GM21360 (cell line): ENCODE data around the gene NUDT12.

Experiments
- ATAC-seq: cut with Tn5 transposase; IDR thresholded peaks from one replicate; pipeline ENCODE4 v1.9.1; 2021; ENCODE audit warnings: mild to moderate bottlenecking, moderate library complexity; ENCODE audit not compliant: unreplicated experiment

Gene NUDT12

GRCh38 chr5:103541569-103541968 is 21.0 kb downstream of the NUDT12 start:
- ATAC-seq: no peak

- ATAC-seq: no peak
Measured at GRCh38 chr5:103541114-103541513, 21.5 kb downstream of the NUDT12 start.

- ATAC-seq: no peak
Measured at GRCh38 chr5:103539376-103540330, 22.9 kb downstream of the NUDT12 start.

GRCh38 chr5:103532086-103532734 is 30.4 kb downstream of the NUDT12 start:
- ATAC-seq: no peak

- ATAC-seq: no peak
Measured at GRCh38 chr5:103526164-103526915, 36.2 kb downstream of the NUDT12 start.

GRCh38 chr5:103525361-103525760 is 37.2 kb downstream of the NUDT12 start:
- ATAC-seq: no peak

- ATAC-seq: no peak
Measured at GRCh38 chr5:103523319-103523718, 39.3 kb downstream of the NUDT12 start.

- no peak for ATAC-seq
Measured at GRCh38 chr5:103522586-103522985, 40.0 kb downstream of the NUDT12 start.

GRCh38 chr5:103519550-103519949 is 43.0 kb downstream of the NUDT12 start:
- no peak for ATAC-seq

GRCh38 chr5:103514371-103514770 is 48.2 kb downstream of the NUDT12 start:
- ATAC-seq: no peak

GRCh38 chr5:103513701-103514100 is 48.9 kb downstream of the NUDT12 start:
- no peak for ATAC-seq

GRCh38 chr5:103512500-103512899 is 50.1 kb downstream of the NUDT12 start:
- ATAC-seq: no peak

GRCh38 chr5:103511554-103511885 is 51.1 kb downstream of the NUDT12 start:
- ATAC-seq: no peak

GRCh38 chr5:103510851-103511553 is 51.6 kb downstream of the NUDT12 start:
- no peak for ATAC-seq

GRCh38 chr5:103505581-103506305 is 56.8 kb downstream of the NUDT12 start:
- ATAC-seq: no peak

GRCh38 chr5:103503066-103503465 is 59.5 kb downstream of the NUDT12 start:
- ATAC-seq: no peak

GRCh38 chr5:103502662-103503061 is 59.9 kb downstream of the NUDT12 start:
- ATAC-seq: no peak
